Body of pancreas (tissue), 4 donors: Measurements from ENCODE around the gene GNG14.

Experiments
- POLR2A ChIP-seq, 3 donors: fragments of 450-650 bp; IDR thresholded peaks; one replicate each; pipeline ENCODE4 v1.6.1; 2016; ENCODE audit warnings: antibody characterized with exemption in 3 of 3, mild to moderate bottlenecking in 2 of 3
- TF ChIP-seq, protein P1 (sequence below), 7 experiments: fragments of 450-650 bp in 4 of 7; fragments of 200-600 bp in 3 of 7; sonication (generic) in 3 of 7; IDR thresholded peaks; one replicate each; pipeline ENCODE4 v1.5.1; 2016 to 2019; ENCODE audit warnings: antibody characterized with exemption in 7 of 7

DNA sequence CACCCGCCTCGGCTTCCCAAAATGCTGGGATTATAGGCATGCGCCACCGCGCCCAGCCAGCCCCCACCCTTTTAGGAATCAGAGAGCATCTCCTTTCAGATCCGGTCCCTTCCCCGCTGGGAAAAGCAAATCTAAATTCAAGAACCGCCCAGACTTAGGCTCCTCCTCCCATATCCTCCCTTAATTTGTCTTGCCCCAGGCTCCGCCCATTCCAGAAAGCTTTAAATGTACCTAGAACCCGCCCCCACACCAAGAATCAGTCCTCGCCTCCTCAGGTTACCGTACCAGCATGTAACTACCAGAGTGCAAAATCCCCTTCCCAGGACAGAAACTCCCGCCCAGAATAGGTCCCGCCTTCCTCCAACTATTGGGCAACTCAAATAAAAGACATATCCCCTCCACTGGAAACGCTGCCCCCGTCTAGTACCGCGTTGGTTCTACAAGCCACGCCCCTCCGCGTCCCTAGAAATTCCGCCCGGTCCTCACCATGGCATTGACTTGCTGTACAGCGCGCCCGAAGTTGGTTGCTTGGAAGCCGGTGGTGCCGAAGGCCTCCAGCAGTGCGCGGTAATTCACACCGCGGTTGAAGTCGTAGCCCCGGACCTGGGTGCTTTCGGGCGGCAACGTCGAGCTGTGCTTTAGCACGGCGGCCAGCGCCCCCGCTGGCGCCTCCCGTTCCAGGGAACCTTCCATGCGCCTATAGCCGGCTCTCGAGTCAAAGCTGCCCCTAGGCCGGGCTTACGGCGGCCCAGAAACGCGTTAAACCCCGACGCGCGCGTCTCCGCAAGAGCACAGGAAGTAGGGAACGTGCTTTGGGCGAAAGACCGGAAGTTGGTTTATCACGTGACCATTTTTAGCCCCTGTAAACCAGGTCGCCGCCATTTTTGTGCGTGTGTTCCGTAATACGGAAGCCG is 6.5 kb upstream of the GNG14 start, which contains the start of gene DHPS:
- TF ChIP-seq, protein P1, sequence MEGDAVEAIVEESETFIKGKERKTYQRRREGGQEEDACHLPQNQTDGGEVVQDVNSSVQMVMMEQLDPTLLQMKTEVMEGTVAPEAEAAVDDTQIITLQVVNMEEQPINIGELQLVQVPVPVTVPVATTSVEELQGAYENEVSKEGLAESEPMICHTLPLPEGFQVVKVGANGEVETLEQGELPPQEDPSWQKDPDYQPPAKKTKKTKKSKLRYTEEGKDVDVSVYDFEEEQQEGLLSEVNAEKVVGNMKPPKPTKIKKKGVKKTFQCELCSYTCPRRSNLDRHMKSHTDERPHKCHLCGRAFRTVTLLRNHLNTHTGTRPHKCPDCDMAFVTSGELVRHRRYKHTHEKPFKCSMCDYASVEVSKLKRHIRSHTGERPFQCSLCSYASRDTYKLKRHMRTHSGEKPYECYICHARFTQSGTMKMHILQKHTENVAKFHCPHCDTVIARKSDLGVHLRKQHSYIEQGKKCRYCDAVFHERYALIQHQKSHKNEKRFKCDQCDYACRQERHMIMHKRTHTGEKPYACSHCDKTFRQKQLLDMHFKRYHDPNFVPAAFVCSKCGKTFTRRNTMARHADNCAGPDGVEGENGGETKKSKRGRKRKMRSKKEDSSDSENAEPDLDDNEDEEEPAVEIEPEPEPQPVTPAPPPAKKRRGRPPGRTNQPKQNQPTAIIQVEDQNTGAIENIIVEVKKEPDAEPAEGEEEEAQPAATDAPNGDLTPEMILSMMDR (IDR thresholded peaks at IDR 0.05), result no peak
- TF ChIP-seq POLR2A (IDR thresholded peaks at IDR 0.05), result peak; percentile 58 to 85 (median 75)
